HG03108 (cell line): Measurements from ENCODE around the gene RGL4.
"Not testable (repeated sequence)": the region's sequence is repeated elsewhere in the genome, so short reads cannot be mapped to it uniquely, and the experiment has no call there.

Experiments used
- ATAC-seq: cut with Tn5 transposase; IDR thresholded peaks from one replicate; pipeline ENCODE4 v1.9.1; 2021; ENCODE audit warnings: moderate library complexity; ENCODE audit not compliant: unreplicated experiment

Gene RGL4, protein sequence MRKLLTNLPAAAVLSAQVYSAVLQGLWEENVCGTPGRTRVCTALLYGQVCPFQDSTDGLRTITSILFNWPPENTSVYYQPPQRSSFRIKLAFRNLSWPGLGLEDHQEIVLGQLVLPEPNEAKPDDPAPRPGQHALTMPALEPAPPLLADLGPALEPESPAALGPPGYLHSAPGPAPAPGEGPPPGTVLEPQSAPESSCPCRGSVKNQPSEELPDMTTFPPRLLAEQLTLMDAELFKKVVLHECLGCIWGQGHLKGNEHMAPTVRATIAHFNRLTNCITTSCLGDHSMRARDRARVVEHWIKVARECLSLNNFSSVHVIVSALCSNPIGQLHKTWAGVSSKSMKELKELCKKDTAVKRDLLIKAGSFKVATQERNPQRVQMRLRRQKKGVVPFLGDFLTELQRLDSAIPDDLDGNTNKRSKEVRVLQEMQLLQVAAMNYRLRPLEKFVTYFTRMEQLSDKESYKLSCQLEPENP

DNA sequence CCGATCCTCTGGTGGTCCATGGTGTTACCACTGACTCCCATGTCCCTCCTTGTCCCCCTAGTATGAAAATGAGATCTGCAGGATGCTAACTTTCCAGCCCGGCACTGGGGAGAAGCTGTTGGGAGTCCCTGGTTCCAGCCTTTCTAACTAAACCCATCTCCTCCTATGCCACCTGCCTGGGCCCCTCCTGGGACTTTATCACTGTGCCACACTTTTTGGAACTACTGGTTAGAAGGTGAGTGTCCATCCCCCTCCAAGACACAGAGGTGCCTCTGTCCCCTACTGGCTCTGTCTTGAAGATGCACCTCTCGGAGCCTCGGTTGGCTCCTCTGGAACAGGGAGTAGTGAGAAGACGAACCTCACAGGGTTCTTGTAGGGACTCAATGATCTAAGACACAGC is at the start of gene RGL4:
TSS of gene RGL4 (plus strand) at position 301 of the 400 bp plus-strand sequence. CDS start 1,018 bp downstream, outside the sequence.
- ATAC-seq: no peak

DNA sequence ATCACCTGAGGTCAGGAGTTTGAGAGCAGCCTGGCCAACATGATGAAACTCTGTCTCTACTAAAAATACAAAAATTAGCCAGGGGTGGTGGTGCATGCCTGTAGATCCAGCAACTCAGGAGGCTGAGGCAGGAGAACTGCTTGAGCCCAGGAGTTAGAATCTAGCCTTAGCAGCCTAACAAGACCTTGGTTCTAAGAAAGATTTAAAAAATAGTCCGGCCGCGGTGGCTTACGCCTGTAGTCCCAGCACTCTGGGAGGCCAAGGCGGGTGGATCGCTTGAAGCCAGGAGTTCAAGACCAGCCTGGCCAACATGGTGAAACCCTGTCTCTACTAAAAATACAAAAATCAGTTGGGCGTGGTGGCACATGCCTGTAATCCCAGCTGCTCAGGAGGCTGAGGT is 44.3 kb upstream of the RGL4 start:
- ATAC-seq: not testable (repeated sequence)

DNA sequence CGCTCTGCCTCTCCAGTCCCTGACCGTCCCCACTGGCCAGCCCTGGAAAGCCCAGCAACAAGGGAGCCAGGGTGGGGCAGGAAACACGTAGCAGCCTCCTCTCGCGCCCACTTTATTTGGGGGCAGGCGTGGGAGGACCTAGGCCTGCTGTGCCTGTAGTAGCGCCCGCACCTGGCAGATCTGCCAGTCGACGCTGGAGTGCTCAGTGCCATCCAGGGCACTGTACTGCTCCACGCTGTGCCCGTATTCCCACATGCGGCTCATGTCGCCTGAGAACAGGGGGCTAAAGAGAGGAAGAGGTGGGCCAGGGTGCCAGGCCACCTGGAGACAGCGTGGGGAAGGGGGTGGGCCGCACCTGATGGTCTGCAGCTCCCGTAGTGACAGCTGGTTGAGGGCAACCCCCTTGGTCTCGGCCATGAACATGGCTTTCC is 41.7 kb upstream of the RGL4 start:
- ATAC-seq: no peak

DNA sequence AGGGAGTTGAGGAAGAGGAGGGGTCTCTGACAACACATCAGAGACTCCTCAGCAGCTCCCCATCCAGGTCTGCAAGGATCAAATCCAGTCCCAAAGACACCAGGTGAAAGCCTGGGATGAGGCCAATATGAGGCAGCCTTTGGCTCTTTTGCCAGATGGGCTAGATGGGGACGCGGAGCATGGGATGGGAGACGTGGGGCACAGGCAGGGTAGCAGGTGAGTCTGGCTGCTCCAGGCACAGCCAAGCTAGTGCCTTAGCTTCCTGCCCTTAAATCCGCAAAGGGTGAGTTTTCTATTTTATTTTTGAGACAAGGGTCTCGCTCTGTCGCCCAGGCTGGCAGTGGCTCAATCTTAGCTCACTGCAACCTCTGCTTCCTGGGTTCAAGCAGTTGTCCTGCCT is 39.1 kb upstream of the RGL4 start:
- ATAC-seq: no peak

DNA sequence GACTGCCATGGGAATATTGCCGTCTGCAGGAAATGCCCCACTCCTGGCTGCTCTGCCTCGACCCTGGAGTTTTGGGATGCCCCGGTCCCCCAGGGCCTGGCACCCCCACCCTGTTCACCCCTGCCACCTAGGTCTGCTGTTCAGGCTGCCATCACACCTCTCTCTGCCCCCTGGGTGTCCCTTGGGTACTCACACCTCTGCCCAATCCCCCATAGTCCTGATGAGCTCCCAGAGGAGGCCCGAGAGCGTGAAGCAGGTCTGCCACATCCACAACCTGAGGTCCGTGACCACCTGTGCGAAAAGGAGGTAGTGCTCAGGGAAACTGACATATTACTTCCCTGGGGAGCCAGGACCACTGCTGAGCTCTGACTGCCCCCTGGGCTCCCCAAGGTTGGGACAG is 38.5 kb upstream of the RGL4 start:
- no peak for ATAC-seq

DNA sequence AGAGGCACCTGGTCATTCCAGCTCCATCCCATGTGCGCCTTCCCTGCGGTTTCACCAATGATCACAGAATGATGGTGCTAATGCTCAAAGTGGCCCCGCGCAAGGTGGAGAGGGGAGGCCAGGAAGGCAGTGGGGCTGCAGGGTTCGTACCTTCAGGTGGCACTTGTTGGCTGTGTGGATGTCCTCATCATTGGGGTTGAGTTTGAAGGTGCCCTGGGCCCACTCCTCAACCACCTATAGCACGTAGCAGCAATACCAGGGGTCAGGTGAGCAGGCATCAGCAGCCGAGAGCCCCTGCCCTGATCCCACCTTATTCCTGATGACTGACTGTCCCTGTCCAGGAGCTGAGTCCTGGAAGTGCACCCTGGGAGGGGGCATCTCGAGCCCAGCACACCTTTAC is 38.1 kb upstream of the RGL4 start:
- ATAC-seq: no peak

DNA sequence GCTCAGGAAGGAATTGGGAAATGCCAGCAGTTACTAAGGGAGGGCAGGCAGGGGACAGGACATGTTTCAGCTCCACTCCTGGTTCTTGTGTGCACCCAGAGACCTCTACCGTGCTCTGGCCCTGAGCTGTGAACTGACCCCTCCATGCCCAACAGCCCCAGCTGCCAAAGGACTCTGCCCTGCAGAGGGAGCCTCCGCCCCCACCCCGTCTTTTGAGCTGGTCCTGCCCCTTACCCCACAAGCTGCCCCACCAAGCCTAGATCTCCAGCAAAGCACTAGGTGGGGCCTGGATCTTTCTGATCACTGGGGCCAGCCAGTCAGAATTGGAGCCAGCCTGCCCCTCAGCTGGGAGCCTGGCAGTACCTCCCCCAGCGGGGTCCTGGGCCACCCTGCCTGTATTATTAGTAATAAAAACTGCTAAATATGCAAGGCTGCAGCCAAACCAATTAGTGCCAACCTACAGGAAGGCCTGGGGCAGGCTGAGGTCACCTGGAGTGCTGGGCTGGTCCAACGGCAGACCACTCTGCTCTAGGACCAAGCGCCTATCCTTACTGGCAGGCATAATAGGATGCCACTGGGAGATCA is 34.8 kb upstream of the RGL4 start:
- ATAC-seq: no peak

DNA sequence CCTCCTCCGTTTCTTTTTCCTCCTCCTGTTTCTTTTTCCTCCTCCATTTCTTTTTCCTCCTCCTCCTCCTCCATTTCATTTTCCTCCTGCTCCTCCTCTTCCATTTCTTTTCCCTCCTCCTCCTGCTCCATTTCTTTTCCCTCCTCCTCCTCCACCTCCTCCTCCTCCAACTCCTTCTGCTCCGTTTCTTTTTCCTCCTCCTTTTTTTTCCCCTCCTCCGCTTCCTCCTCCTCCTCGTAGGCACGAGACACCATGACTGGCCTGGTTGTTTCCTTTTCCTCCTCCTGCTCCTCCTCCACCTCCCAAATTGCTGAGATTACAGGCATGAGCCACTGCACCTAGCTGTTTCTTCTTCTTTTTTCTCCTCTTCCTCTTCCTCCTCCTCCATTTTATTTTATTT is 33.1 kb upstream of the RGL4 start:
- no peak for ATAC-seq

DNA sequence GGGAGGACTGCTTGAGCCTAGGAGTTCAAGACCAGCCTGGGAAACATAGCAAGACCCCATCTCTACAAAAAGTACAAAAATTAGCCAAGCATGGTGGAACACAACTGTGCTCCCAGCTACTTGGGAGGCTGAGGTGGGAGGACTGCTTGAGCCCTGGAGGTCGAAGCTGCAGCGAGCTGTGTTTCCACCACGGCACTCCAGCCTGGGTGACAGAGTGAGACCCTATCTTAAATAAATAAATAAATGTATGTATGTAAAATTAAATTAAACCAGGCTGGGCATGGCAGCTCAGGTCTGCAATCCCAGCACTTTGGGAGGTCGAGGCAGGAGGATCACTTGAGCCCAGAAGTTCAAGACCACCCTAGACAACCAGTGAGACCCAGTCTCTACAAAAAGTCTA is 30.4 kb upstream of the RGL4 start:
- ATAC-seq: not testable (repeated sequence)

DNA sequence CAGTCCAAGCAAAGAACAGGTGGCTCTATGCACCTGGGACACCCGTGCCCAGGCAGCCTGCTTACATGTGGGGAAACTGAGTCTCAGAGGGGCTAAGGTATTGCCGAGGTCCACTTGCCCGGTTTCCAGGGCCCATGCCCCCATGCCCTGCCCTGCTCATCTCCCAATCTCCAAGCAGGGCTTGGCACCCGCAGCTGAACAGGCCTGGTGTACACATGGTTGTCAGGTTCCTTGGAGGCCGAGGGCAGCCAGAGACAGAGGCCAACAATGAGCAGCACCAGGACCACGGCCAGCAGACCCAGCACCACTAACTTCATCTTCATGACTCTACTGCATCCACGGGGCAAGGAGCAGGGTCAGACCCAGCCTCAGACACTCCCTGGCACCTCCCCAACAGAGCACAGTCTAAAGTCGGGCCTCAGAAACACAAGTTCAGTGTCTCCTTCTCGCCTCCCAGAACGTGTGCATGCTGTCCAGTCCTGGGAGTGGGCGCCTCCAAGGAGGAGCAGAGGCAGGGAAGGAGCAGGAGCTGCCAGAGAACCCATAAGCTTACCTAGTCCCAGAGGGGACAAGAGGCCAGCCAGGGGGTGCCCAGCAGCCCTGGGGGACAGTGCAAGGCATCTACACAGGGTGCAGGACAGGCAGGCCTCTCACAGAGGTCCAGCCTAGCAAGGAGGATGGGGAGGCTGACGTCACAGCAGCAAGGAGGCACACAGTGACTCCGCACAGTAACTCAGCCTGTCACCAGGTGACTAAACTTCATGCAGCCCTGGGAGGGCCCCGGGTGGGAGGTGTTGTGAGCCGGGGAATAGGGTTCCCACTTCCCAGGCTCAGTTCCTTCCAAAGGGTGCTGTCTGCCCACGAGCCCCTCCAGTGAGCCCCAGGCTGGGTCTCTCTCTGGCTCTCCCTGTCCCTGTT is 20.2 kb upstream of the RGL4 start:
- no peak for ATAC-seq

DNA sequence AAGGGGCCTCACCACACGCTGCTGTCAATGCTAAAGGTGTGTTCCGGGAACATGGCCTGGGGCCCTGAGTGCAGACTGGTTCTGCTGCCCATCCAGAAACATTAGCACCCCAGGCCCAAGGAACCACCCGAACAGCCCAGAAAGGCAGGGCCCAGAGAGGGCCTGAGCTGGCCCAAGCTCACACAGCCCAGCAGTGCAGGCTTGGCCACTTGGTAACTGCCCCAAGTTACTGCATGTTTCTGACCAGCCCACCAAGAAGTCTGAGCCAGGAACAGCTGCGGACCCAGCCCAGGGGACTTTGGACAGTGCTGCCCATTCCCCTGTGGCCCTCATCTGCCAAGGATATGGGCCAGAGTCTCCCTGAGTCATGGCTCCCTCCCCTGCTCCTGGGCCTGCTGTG is 19.4 kb upstream of the RGL4 start:
- not testable (repeated sequence) for ATAC-seq

DNA sequence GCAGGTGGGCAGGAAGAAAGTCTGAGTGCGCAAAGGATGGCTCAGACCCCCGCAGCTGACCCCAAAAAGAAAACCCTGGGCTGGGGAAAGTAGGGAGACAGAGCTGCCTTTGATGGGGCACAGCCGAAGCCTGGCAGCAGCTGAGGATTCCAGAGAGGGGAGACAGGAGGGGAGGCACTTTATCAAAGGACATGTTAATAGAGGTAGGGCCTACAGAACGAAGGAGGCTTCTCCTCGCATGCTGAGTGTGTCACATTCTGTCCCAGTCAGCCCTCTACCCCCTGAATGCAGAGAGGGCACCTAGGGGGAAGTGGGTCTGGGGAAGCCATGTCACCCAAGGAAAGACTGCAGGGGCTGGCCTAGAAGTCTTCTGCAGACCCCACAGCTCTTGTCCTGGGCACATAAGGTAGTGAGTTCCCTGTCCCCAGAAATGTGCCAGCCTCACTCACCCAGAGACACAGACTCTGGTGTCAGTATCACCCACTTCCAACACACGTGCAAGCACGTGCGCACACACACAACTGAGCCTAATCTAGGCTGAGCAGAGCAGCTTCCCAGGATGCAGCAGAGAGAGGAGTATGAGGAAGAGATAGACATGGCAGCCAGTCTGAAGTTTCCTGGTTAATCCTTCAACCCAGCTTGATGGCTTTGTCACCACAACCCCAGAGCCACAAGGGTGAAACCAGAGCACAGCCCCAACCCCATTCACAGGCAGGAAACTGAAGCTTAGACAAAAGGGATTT is 18.3 kb upstream of the RGL4 start:
- not testable (repeated sequence) for ATAC-seq

DNA sequence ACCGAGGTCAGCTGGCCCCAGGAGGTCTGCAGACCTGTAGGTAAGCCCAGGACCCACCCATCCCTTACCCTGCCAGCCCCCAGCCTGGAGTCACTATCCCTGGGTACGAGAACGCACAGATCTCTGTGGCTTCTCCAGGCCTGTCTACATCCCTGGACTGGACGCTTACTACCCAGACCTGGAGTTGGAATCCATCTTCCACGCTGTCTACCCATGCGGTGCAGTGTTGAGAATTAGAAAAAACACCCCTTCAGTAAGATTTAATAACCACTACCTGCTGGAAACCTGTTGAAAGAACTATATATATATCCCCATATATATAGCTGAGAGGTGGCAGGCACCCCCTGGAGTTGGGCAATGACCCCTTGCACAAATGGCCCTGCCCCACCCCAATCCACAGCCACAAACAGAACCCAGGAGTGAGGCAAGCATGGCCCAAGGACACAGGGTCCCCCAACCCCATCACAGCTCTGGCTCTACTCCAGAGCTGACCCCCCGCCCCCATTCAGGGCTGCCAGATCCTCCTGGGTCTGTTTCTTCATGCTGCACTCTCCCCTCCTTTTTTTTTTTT is 17.7 kb upstream of the RGL4 start:
- ATAC-seq: no peak

DNA sequence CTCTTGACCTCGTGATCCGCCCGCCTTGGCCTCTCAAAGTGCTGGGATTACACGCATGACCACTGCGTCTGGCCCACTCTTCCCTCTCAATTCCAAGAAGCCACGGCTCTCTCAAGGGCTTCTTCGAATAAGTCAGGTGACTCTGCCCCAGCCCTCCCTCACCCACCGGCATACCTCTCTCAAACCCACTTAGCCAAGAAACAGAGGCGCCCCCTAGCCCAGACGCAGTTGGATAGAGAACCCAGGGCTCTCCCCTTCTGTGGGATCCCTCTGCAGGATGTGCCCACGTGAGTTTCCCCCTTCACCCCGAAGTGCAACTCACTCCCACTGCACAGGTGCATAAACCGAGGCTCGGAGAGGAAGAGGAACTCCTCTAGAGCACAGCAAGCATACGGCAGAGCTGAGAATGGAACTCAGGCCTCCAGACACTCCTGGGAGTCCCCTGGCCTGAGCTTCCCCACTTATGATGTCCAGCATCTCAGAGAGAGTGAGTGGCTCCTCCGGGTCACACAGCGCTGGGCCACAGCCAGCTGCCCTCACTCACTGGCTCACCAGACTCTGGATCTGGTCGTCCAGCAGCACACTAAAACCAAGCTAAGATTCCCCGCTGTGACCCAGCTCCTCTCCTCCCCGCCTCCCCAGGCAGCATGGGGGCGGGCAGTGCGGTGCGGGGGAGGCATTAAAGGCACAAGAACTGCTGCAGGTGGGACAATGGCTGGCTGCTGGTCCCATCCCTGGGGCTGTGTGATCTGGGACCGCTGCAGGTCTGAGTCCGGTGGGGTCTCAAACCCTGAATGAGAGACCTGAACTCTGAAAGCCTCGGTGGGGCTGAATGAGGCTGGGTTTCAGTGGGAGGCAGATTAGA is 16.8 kb upstream of the RGL4 start:
- no peak for ATAC-seq

DNA sequence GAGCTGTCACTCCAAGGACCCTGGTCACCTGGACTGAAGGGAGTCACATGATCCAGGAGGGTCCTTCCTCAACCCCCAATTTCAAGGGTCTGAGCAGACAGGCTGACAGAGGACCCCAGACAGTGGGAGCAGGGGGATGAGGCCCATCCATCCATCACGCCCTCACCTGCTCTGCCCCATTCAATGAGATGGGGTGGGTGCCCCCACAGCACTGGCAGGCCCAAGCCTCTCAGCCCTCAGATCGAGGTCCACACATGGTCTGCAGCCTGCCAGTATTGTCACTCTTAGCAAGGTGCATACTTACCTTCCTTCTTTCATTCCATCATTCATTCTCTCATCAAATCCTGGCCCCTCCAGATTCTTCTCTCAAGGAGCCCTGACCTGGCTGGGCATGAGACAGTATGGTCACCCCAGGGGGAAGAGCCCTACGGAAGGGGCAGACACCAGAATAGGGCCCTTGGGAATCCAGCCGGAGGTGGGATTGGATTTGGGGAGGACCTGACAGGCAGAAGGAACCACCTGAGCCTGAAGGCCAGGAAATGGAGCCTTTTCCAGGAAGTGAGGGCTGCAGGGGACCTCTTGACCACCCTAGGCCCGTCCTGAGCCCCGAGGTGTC is 15.8 kb upstream of the RGL4 start:
- ATAC-seq: not testable (repeated sequence)

DNA sequence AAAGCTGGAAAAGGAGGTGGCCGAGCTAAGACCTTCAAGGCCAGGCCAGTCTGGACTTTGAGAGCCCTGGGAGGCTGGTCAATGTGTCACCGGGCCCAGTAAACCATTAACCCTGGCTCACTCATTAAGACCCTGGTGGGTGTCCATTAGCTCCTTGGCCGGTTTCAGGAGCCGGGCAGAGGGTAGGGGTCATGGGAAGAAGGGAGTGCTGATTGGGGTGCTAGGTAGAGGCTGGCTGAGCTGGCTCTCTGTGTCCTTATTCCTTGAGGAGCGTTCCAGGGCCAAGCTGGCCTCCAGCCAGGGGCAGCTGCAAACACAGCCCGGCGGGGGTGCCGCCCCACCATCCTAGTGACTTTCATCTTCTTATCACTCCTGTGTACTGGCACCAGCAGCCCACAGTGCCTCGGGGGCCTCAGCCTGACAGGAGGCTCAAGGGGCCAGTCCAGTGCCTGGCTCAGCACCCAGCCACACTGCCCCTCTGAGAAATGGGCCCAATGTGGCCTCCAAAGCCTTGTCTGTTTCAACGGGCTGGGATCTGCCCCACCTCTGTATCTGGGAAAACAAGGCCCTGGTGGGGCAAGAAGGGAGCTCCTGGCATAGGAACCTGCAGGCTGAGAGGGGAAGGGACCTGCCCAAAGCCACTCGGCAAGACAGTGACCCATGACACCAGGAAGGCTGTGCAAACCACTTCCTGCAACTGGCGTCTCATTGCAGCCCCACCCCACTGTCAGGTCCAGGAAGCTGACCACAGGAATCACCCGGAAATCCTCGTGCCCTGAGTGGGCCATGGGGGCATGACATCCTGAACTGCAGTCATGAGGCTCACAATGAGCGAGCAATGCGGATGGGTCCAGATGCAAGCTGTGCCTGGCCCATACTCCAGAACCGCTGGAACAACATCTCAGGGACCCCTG is 15.1 kb upstream of the RGL4 start:
- no peak for ATAC-seq

DNA sequence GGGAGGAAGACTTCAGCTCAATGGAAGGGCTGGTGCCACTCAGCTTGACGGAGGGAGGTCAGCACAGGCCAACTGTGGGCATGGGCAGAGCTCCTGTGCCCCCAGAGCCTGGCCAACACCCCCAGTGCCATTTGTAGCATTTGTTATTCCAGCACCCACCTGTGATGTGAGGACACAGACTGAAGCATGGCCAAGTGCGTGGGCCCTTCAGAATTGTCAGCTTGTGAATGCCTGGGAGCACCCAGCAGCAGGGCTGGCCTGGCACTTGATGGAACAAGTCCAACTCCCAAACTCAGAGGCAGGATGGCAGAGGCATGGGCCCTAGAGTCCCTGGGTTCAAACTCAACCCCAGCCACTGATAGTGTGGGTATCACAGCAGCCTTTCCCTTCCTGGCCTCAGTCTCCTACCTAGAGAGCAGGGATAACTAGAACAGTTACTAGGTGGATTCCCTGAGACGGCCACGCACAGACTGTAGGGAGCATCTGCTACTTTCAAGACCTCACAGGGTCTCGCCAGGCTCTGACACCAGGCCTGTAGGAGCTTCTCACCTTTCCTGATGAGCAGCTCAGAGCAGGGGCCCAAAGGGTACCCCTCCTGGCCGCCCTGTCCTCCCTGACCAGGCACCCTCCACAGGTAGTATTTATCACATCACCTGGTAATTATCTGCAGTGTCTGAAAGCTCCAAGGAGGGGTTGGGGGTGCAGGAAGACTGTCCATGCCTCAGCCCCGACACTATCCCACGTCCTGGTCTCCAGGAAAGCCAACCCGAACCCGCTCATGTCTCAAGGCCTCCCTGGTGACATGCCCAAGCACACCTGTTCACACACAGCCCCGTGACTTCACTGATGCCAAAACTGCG is 13.7 kb upstream of the RGL4 start:
- not testable (repeated sequence) for ATAC-seq
